ENCODE data around the gene TRAF7. TPM values are rescaled to one million over a fixed set of nuclear protein-coding genes. Genes with fewer than 3 reads are reported as not detected.

TRAF7 gene
- total and polyA plus RNA-seq, 2 of the 8 experiments (the other 6 are each of a cell fraction or from before 2014, with no cell fraction given): 96.8 to 148 TPM

GRCh38 chr16:2177561-2177960, 22.0 kb downstream of the TRAF7 start:
- Histone ChIP-seq H2BK20ac (ENCODE audit: low read length) (no peak overlapping the region), H4K8ac (ENCODE audit: extremely low read depth, insufficient read depth, low read length) (no peak overlapping the region; the same call in 1 of the 2 replicates), H4K20me1 (replicated peaks in 1 of 2; ENCODE audit: control insufficient read depth in 1 of 2, insufficient read depth in 2 of 2, low read length in 2 of 2) (peaks cover 2 to 19% of the 10 kb centered on the region in 2 experiments), H3K4me1 (replicated peaks in 1 of 4; ENCODE audit: control insufficient read depth in 3 of 4, insufficient read depth in 4 of 4, low read length in 3 of 4) (peaks cover 0 to 7% (median 2%) of the 10 kb centered on the region in 4 experiments; a peak in 4 of 7 replicates), H3K27ac (ENCODE audit: low read depth, low read length) (no peak overlapping the region), H2AFZ (ENCODE audit: low read length) (no peak overlapping the region), H3K4ac (replicated peaks; ENCODE audit: insufficient read length, low read depth, low read length) (no peak overlapping the region), H2BK120ac (replicated peaks; ENCODE audit: low read depth, low read length) (no peak overlapping the region), H3K36me3 (ENCODE audit: control insufficient read depth in 2 of 4, insufficient read depth in 4 of 4, low read length in 3 of 4) (peaks cover 15 to 46% (median 28%) of the 10 kb centered on the region in 4 experiments; a peak in 7 of 8 replicates), H3K27me3 (replicated peaks in 1 of 4; ENCODE audit: control insufficient read depth in 3 of 4, extremely low read depth in 1 of 4, insufficient read depth in 3 of 4, low read length in 3 of 4) (no peaks in the 10 kb centered on the region; a peak in 1 of 7 replicates), H3K23me2 (ENCODE audit: low read depth, low read length) (peaks cover 2% of the 10 kb centered on the region; the same call in 1 of the 2 replicates), H2BK5ac (ENCODE audit: low read depth, low read length) (no peak overlapping the region), H3K56ac (replicated peaks; ENCODE audit: insufficient read length, low read depth, low read length) (no peak overlapping the region), H2AK5ac (ENCODE audit: low read depth, low read length) (no peak overlapping the region), H3K18ac (ENCODE audit: extremely low read depth, low read length) (no peak overlapping the region), H3K4me3 (ENCODE audit: extremely low read depth in 1 of 4, insufficient read depth in 2 of 4, low read depth in 3 of 4, low read length in 4 of 4) (no peak overlapping the region), H4K5ac (ENCODE audit: insufficient read length, low read depth, low read length) (no peak overlapping the region), H3K14ac (ENCODE audit: insufficient read length) (no peak overlapping the region), H3K9ac (replicated peaks in 1 of 4; ENCODE audit: extremely low read depth in 1 of 4, low read depth in 3 of 4, low read length in 3 of 4) (no peak overlapping the region), H3K79me1 (ENCODE audit: low read depth, low read length) (no peaks in the 10 kb centered on the region), H3K9me3 (ENCODE audit: insufficient read depth in 2 of 2, low read depth in 1 of 2, low read length in 1 of 2) (no peaks in the 10 kb centered on the region), H3K4me2 (ENCODE audit: insufficient read depth in 1 of 2, low read depth in 2 of 2, low read length in 2 of 2) (no peak overlapping the region), H2BK15ac (ENCODE audit: low read length) (no peak overlapping the region), H4K91ac (replicated peaks; ENCODE audit: insufficient read length, low read length) (no peak overlapping the region), H2BK12ac (ENCODE audit: low read depth, low read length) (no peak overlapping the region), H3K23ac (ENCODE audit: insufficient read length) (no peak overlapping the region), H3K79me2 (ENCODE audit: control insufficient read depth in 1 of 2, insufficient read depth in 2 of 2, low read length in 2 of 2) (no peaks in the 10 kb centered on the region)
- FAIRE-seq (no peak), DNase-seq (ENCODE audit: low read depth in 1 of 2, low spot score in 2 of 2) (no peak)
- TF ChIP-seq POLR2AphosphoS5 (IDR thresholded peaks at IDR 0.05; ENCODE audit: low read depth, low read length) (peak; percentile 73; the same call in 1 of the 2 replicates), RAD21 (IDR thresholded peaks at IDR 0.05 in 1 of 2, conservative IDR thresholded peaks at IDR 0.05 in 1 of 2; ENCODE audit: low read depth in 2 of 2, low read length in 2 of 2) (no peak), NANOG (IDR thresholded peaks at IDR 0.05; ENCODE audit: insufficient read depth, low read depth, low read length, poor library complexity, severe bottlenecking) (no peak), EGR1 (IDR thresholded peaks at IDR 0.05; ENCODE audit: borderline replicate concordance, low read depth, low read length) (peak; percentile 55)
- CTCF ChIA-PET (ENCODE audit: partially characterized antibody): interaction anchor here (1.0 to 1.4 kb wide), 4 partner anchors 10 to 37 kb away, joined by 3 to 5 read pairs (median 3); partner anchors contain the start of gene PGP
- POLR2A ChIA-PET (ENCODE audit: partially characterized antibody): interaction anchor here (1.0 to 13.5 kb wide), 7 partner anchors 11 to 86 kb away, joined by 3 to 312 read pairs (median 5); partner anchors contain the start of genes CASKIN1, RAB26 and TRAF7
- WGBS, 2 experiments (ENCODE audit: extremely low coverage in 1 of 2, insufficient coverage in 1 of 2, insufficient read length in 1 of 2, insufficient replicate concordance in 2 of 2, low coverage in 1 of 2, low lambda C conversion rate in 2 of 2, missing lambda C conversion rate in 1 of 2): 99% methylated on average over 9 of the region's 20 CpGs; no CpG with 5 or more reads in 1 of the 2 experiments
